Measurements from ENCODE around the gene GAA. TPM values are rescaled to one million over a fixed set of nuclear protein-coding genes. Genes with fewer than 3 reads are reported as not detected.

Gene GAA
- total RNA-seq, 2 donors from 2014 or later, result 167 to 217 TPM

DNA sequence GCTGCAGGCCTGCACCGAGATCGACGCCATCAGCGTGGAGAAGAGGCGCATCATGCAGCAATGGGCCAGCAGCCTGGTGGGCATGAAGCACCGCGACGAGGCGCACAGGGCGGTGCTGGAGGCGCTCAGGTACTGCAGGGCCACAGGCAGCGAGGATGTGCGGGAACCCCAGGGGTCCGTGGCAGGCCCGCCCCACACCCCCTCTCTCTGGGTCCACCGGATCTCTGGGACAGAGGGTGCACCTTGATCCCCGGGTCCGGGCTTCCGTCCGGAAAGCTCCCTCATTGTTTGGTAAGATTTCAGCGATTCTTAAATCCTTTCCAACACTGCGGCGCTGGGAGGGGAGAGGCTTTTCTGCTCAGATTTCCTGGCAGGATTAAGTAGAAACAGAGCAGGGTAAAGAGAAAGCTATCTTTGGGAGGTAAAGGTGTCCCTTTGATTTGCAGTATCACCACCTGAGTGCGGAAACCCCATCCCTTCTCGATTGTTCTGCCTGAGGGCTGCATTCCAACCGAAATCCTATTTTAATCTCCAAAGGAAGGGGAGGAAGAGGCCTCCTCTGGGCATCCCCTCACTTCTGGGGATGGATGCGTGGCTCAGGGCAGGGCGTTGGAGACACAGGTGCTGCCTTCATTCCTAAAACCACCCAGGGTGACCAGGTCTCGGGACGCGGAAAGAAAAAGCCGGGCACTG, 35.8 kb upstream of the GAA start:
- WGBS, result 77% methylated on average over 32 of the region's 32 CpGs
- H3K36me3 ChIP-seq, result no peaks in the 10 kb centered on the region
- H3K9me3 ChIP-seq, result no peaks in the 10 kb centered on the region
- peaks cover 32% of the 10 kb centered on the region for H3K4me1 ChIP-seq (replicated peaks)
- no peak for TF ChIP-seq POLR2AphosphoS5 (IDR thresholded peaks at IDR 0.05)
- TF ChIP-seq, protein P1, sequence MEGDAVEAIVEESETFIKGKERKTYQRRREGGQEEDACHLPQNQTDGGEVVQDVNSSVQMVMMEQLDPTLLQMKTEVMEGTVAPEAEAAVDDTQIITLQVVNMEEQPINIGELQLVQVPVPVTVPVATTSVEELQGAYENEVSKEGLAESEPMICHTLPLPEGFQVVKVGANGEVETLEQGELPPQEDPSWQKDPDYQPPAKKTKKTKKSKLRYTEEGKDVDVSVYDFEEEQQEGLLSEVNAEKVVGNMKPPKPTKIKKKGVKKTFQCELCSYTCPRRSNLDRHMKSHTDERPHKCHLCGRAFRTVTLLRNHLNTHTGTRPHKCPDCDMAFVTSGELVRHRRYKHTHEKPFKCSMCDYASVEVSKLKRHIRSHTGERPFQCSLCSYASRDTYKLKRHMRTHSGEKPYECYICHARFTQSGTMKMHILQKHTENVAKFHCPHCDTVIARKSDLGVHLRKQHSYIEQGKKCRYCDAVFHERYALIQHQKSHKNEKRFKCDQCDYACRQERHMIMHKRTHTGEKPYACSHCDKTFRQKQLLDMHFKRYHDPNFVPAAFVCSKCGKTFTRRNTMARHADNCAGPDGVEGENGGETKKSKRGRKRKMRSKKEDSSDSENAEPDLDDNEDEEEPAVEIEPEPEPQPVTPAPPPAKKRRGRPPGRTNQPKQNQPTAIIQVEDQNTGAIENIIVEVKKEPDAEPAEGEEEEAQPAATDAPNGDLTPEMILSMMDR (IDR thresholded peaks at IDR 0.05), result no peak
- TF ChIP-seq POLR2A (IDR thresholded peaks at IDR 0.05), result no peak
- intact Hi-C loops (cut with DNase I), result no loop called here
- peak overlapping the region; percentile 53 to 91 for H3K27ac ChIP-seq
- DNase-seq (ENCODE audit: low spot score), result no peak
- H3K27me3 ChIP-seq (replicated peaks; ENCODE audit: insufficient read depth), result no peaks in the 10 kb centered on the region
- H3K4me3 ChIP-seq, result no peak overlapping the region

GRCh38 chr17:80067393-80067986, 33.9 kb upstream of the GAA start:
- Histone ChIP-seq H3K27me3 (replicated peaks; ENCODE audit: insufficient read depth) (no peaks in the 10 kb centered on the region), H3K9me3 (no peaks in the 10 kb centered on the region), H3K4me3 (no peak overlapping the region), H3K4me1 (replicated peaks) (peaks cover 41% of the 10 kb centered on the region), H3K36me3 (no peaks in the 10 kb centered on the region), H3K27ac (peak overlapping the region; percentile 91 to 92)
- TF ChIP-seq, protein P1 (IDR thresholded peaks at IDR 0.05), result no peak
- no peak for TF ChIP-seq POLR2AphosphoS5 (IDR thresholded peaks at IDR 0.05)
- no peak for TF ChIP-seq POLR2A (IDR thresholded peaks at IDR 0.05)
- intact Hi-C loops (cut with DNase I), result no loop called here
- WGBS, result 89% methylated on average over 31 of the region's 31 CpGs
- DNase-seq (ENCODE audit: low spot score), result no peak

DNA sequence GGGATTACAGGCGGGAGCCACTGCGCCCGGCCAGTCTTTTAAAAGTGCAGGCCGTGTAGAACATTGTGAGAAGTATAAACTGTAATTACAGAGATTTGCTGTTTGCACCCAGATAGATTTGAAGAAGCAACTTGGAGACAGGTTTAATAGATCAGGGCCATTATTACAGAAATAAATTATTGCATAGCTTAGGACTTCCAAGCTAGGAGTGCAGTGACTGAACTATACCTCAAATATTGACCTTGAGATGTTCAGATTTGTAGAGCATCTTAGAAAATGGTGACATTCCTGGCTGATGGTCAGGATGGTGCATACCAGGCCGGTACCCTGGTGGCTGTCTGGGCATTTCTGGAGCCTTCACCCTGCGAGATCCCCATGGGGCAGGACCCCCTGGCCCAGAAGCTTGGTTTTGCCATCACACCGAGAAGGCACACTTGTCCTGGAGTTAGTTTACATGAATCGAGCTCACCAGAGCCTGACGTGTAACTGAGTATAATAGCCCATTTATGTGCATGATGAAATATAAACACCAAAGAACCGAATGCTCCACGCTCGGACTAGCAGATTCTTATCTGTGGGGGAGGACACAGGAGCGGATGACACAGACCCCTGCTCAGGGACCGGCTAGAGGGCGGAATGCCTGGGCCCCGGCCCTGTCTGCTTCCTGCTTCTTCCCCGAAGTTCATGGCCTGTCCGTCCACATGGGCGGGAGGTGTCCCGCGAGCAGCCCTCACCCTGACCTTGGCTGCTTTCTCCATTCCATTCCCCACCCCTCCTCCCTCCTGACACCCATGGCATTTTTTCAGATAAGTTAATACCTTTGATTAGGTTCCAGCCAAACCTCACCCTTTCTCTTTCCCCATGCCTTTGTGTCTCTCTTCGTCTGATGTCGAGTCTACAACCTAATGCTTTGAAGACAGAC, 32.8 kb upstream of the GAA start:
- Histone ChIP-seq H3K9me3 (no peaks in the 10 kb centered on the region), H3K4me1 (replicated peaks) (peaks cover 41% of the 10 kb centered on the region), H3K4me3 (no peak overlapping the region), H3K27me3 (replicated peaks; ENCODE audit: insufficient read depth) (no peaks in the 10 kb centered on the region), H3K36me3 (no peaks in the 10 kb centered on the region), H3K27ac (peak overlapping the region; percentile 91 to 92)
- intact Hi-C loops (cut with DNase I), result no loop called here
- WGBS, result 12% methylated on average over 23 of the region's 23 CpGs
- no peak for TF ChIP-seq POLR2A (IDR thresholded peaks at IDR 0.05)
- peak; percentile 93 for TF ChIP-seq POLR2AphosphoS5 (IDR thresholded peaks at IDR 0.05)
- peak; percentile 83 for DNase-seq (ENCODE audit: low spot score)

GRCh38 chr17:80070375-80071115, 30.8 kb upstream of the GAA start:
- Histone ChIP-seq H3K27me3 (replicated peaks; ENCODE audit: insufficient read depth) (no peaks in the 10 kb centered on the region), H3K4me3 (peak overlapping the region in 1 of 2 donors; percentile 19), H3K9me3 (no peaks in the 10 kb centered on the region), H3K36me3 (no peaks in the 10 kb centered on the region), H3K27ac (peak overlapping the region; percentile 91 to 92), H3K4me1 (replicated peaks) (peaks cover 41% of the 10 kb centered on the region)
- DNase-seq (ENCODE audit: low spot score), result no peak
- TF ChIP-seq, protein P1 (IDR thresholded peaks at IDR 0.05), result no peak
- intact Hi-C loops (cut with DNase I), result loop anchor here (2.0 kb wide), 1 partner anchor 34 kb away; the partner anchor contains the start of gene CCDC40
- 65% methylated on average over 15 of the region's 15 CpGs for WGBS
